Stimulated activated CD8-positive, alpha-beta memory T cell treated with anti-CD3 and anti-CD28 coated beads, Interleukin-2, amount 100 ng/mL, for 48 hours (primary cell): ENCODE results near the gene FOXN3.
"Not testable (repeated sequence)": the region's sequence is repeated elsewhere in the genome, so short reads cannot be mapped to it uniquely, and the experiment has no call there.

Source experiments
- DNase-seq, 2 donors: peaks; one replicate each; pipeline ENCODE4 v3.0.0-alpha.2; 2020; ENCODE audit warnings: low read depth in 2 of 2

The FOXN3 gene

DNA sequence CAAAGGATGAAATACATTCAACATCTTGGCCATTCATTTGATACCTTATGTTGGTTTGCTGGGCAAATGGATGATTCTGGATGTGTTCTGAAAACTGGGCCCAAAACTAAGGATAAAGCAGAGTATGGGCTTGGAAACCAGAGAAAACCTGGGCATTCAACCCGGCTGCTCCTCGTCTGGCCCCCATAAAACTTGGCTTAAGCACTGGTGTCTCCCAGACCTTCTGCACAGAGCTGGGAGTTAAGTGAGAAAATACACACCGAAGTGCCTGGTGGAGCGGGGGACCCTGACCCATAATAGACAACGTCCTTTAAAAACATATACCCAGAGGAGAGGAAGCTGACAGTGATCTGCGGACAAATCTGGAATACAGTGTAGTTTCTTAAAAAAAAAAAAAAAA is 112.5 kb downstream of the FOXN3 start:
- no peak for DNase-seq

DNA sequence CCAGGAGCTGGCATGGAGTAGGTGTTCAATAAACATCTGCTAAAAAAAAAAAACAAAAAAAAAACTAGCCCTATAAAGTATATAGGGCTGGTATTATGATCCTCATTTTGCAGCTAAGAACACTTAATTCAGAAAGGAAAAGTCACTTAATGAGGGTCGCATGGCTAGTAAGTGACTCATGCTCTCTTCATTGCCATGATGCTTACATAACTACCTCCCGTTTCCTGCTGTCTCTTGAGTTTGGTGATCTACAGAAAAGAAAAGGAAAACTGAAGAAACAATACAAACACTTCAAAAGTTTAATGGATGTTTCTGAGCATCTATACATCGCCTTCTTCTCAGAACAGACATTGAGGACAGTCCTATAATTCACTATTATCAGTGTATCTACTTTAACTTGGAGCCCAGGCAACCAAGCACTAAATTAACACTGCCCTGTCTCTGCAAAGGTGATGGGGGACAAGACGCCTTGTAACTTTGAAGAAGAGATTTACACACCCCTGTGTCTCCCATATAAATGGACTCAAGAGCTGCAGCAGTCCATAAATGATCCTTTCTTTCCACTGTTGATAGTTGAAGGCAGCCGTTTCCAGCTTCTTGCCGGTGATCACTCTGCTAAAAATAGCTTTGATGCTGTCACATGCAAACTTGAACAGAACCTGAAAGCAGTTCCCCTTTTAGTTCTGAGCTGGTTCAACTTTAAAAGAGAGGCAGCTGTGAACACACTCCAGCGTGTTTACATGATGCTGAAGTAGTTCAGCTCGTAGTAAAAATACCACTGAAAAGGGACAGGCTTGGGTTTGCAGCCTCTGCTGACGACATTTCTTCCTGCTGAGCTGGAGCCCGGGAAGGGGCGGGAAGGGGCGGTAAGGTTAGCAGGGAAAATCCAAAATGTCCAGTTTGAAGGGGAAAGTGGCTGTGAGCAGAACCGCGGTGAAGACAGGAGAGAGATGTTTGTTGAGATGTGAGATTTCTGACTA is 113.3 kb downstream of the FOXN3 start:
- DNase-seq: no peak

DNA sequence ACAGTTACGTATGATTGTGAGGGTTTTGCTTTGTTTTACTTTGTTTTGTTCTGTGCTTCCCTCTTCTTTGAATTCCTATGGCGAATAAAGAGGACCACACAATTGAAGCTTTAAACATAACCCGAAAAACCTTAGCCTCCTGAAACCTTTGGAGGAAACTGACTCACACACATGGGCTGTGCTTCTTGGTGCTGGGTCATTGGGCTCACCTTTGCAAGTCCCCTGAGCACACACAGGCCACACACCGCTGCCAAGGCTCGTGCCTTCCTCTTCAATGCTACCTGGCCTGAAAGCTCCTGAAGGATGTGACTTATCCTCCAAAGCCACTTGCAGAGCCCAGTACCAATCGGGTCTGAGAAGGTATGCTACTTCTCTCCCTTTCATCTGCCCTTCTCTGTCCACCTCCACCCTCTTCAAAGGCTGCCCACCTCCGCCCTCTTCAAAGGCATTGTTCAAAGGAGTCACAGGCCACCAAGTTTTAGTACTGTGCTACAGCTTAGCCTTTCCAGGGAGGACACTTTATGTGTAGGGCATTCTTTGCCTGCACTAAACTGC is 114.6 kb downstream of the FOXN3 start:
- no peak for DNase-seq

DNA sequence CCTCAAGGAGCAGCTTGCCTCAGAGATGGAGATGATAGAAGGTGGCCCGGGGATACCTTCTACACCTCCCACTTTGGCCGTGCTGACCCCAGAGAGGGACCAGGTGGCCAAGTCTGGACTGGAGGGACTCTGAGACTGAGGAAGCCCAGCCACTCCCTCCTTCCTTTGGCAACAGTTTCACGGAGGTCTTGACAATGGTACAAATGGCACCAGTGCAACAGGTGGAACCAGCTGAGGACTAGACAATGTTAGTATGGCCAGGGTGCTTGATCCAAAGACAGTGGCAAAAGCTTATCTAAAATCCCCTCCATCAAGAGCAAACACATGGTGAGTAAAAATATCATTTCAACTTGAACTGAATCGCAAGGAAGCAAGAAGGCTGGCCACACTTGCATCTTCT is 117.4 kb downstream of the FOXN3 start:
- DNase-seq: no peak

DNA sequence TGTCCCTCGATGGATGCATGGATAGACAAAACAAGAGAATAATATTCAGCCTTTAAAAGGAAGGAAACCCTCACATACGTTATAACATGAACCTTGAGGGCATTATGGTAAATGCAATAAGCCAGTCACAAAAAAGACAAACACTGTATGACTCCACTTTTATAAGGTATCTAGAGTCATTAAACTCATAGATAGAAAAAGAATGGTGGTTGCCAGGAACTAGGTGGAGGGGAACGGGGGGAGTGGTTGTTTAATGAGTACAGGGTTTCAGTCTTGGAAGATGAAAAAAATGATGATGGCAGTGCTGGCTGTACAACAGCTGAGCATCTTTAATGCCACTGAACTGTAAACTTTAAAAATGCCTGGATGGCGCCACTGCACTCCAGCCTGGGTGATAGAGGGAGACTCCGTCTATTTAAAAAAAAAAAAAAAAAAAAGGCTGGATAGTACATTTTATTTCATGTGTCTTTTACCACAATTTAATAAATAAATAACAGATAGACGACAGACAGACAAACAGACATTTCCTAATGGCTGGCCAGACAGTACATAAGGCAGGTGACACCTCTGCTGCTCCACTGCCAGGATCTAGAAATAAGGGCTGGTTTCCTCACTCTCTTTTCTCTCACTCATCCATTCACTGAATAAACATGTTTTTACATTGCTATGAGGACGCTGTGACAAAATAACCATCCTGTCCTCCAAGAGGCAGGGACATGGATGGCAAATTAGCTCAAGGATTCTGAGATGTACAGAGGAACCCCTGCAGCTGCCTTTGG is 118.8 kb downstream of the FOXN3 start:
- no peak for DNase-seq

DNA sequence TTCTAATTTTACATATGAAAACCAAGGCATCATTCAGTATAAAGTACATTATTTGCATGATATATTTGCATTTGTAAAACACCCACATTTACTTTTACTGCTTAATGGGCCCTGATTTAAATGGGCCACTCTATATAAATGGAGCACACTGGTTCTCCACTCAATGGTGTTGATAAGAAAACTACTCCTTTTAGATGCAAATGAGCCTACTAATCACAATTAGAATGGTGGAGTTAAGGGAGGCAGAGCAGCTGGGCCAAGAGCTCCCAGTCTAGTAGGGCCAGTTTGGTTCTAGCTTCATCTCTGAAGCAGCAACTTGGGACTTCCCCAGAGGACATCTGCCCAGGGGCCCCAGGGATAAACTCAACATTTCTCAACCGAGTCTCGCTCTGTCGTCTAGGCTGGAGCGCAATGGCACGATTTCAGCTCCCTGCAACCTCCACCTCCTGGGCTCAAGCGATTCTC is 120.7 kb downstream of the FOXN3 start:
- DNase-seq: no peak

DNA sequence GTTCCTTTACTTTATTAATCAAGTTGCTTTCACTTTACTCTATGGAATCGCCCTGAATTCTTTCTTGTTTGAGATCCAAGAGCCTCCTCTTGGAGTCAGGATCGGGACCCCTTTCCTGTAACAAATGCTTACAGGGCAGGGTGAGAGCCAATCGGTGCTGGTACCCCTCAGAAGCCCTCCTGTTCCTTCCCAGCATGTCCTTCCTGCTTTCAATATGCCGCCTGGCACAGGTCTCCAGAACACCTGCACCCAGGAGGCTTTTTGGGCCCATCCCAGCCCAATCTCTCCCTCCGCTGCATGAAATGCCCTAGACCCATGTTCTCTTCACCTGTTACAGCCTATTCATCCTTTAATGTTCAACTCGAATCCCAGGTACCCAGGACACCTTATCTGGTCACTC is 122.2 kb downstream of the FOXN3 start:
- no peak for DNase-seq

DNA sequence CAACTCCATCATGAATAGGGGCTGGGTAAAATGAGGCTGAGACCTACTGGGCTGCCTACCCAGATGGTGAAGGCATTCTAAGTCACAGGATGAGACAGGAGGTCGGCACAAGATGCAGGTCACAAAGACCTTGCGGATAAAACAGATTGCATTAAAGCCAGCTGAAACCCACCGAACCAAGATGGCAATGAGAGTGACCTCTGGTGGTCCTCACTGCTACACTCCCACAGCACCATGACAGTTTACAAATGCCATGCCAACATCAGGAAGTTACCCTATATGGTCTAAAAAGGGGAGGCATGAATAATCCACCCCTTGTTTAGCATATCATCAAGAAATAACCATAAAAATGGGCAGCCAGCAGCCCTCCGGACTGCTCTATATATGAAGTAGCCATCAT is 122.6 kb downstream of the FOXN3 start:
- not testable (repeated sequence) for DNase-seq

DNA sequence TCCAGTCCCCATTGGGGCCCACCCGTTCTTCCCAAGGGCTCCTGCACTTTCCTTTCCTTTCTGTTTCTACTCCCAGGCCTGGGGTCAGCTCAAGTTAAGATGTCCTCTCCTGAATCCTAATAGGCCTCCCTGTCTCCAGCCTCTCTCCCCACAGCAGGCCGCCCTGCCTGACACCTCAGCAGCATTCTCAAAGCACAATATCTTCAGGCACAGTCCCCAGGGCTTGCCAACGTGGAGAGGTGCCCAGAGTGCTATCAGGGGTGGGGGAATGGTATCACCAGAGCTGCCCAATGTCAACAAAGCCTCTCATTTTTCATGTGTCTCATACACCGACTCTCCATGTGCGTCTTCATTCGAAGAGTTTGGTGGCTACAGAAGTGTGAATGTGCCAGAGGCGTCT is 123.0 kb downstream of the FOXN3 start:
- DNase-seq: no peak

DNA sequence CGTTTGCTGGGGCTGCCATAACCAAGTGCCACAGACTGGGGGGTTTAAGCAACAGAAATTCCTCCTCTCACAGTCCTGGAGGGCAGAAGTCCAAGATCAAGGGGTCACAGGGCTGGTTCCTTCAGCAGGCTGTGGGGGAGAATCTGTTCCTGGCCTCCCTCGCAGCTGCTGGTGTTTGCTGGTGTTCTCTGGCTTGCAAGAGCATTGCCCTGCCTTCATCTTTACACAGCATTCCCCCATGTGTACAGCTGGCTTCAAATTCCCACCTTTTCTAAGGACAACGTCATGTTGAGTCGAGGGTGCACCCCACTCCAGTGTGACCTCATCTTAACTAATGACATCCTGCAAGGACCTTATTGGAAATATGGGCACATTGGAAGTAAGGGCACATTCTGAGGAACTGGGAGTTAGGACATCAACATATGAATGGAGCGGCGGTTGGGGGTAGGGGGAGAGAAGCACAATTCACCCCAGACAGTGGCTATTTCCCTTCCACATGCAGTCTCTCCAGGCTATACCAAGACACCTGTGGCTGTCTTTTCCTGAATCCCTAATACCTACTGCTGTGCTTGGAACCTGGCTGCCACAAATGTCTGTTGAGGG is 123.6 kb downstream of the FOXN3 start:
- no peak for DNase-seq

DNA sequence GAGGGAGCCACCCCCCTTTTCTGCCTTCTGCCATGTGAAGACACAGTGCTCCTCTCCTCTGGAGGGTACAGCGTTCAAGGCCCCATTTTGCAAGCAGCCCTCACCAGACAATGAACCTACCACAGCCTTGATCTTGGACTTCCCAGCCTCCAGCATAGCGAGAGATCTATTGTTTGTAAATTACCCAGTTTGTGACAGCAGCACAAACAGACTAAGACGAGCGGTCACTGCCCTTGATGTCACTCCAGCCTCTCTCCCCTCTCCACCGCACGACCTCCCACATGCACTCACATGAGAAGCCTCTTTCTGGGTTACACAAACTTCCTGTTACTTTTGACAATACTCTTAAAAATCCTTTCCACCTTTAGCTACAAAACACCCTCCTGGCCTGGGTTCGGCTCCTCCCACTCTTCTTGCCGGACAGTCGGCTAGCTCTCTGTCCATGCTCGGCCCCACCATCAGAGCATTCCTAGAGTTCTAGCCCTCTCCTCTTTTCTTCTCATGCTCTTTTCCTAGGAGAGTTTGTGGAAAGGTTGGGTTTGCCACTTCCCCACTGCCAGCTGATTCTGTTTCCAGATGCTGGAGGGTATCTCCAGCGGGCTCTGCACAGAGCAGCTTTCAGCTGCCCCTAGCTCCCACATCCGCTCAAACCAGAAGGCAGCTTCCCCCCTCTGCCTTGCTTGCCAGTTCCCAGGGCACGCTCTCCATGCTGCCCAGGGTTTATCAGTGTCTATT is 124.3 kb downstream of the FOXN3 start:
- no peak for DNase-seq

DNA sequence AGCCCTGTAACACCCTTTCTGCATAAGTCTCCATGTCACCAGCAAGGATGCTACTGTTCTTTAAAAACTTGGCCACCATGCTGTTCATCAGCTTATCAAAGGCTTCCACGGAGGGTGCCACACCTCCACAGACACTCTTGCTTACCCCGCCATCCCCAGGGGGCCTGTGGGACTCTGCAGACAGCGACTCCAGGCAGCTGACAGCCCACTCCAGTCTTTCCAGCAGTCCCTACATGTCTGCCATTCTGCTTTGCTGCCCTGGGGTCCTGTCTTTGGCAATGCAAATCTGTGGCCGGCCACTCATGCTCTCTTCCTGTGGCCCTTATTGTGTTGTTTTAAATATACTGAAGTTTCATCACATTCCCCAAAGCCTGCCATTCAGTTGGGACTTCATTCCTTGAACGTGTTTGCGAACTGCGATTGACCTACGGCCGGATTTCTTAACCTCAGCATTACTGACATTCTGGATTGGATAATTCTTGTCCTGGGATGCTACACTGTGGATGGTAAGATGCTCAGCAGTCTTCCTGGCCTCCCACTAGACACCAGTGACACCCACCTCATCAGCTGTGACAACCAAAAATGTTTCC is 125.6 kb downstream of the FOXN3 start:
- DNase-seq: no peak

DNA sequence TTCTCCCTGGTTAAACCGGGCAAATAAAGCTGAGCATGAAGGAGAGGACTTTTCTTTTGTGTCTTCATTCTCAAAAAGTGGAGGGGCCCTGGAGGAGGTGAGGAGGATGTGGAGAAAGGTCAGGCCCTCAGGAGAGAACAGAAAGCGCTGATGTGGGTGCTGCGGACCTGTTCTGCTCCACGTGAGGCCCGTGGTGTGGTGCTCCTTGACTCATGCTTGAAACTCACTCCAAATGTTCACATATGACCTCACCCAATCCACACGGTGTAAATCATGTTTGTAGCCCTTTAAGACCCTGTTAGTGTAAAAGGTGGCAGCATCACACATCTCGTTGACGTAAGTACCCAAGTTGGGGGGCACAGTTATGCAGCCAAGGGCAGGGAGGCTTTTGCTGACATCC is 126.2 kb downstream of the FOXN3 start:
- no peak for DNase-seq

DNA sequence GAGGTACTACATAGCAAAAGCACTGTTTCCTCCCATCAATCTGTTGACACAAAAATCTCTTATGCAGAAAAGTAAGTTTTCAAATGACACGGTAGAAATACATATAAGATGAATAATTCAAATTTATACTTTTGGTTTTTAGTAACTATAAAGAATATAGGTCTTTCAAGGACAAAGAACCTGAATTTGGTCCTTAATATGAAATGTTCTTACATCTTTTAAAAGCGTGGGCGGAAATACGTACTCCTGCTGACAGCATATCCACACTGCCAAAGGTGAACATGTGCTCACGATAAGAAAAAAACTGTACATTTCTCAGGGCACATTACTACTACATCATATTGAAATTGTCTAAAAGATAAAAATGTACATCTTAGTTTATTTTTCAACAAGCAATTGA is 127.6 kb downstream of the FOXN3 start:
- no peak for DNase-seq

DNA sequence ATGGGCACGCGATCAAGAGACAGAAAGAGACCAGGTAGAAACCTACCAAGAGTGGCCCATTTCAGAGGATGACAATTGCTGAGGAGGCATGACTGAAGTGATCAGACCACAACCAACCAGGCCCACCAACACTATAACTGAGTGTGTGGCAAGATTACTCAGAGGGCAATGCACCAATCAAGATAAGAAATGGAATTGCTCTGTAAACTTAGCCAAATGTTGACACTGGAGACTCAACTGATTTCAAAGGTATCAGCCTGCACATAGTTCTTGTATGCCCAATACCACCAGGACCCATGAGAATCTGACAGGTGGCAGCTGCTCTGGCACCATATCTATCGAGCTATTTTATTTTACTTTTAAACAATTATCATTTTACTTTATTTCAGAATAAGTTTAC is 128.9 kb downstream of the FOXN3 start:
- DNase-seq: no peak

DNA sequence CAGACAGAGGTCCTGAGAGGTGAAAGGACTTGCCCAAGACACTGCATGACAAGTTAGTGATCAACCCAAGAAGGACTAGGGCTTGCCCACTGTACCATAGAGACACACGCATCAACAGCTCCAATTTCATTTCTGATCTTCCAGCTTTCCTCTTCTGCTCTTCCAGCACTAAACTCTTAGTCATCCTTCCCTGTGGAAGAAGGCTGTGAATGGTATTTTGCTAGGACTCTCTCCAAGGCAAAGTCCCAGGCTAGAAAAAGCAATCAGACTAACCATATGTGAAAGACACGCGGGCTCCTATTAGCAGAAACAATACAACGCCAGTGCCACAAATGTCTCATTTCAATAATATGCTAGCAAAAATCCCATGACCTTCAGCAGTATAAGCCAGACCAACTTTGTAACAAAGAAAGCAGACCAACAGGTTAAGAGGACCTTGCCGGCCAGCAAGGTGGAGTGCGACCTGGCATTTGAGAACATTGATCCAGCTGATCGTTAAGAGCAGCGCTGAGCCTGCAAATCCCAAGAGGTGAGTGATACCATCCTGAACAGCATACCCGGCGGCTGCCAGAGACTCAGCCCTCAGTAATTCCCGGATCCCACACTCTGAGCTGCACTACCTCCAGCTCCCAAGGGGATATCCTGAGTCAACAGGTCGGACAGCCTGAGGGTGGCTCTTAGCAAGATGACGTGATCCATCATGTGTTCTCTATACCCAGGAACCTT is 132.5 kb downstream of the FOXN3 start:
- no peak for DNase-seq

DNA sequence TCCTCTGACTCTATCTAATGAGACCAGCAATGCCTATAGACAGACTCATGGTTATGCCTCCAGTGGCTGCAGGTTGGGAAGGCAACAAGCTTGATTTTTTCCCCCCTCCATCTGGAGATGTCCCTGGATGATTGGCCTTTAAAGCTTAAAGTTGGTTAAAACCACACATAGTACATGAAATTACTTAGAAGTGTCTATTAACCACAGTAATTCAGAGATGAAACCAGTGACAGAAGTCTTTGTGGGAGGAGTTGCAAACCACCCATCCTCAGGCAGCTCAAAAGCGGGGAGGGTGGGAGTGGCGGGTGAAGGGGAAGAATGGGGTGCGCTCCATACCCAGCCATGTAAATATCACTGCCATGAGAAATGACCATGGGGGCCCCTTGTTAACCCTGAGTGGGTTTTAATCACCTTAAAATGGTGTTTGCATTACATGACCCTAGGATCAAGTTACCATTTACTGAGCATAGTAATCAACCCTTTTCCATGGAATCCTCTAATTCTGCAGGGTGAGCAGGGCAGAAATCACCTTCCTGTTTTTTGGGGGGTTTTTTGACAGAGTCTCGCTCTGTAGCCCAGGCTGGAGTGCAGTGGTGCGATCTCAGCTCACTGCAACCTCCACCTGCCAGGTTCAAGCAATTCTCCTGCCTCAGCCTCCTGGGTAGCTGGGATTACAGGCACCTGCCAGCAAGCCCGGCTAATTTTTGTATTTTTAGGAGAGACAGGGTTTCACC is 133.5 kb downstream of the FOXN3 start:
- peak; percentile 43 to 49 for DNase-seq

DNA sequence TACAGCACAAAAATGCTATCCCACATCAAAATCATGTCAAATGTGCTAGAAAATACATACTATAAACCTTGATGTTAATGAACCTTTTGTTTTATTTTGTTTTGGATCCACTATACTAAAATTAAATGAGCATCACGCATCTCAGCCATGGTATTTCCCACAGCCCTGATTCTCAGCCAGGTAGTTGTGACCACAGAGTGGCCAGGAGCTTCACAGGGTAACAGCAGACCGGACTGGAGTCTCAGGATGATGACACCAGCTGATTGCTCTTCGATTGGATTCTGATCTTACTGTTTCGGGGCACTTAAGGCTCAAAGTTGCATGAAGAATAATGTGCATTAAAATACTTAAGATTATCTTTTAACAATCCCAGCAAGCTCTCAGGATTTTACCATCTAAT is 134.8 kb downstream of the FOXN3 start:
- no peak for DNase-seq

DNA sequence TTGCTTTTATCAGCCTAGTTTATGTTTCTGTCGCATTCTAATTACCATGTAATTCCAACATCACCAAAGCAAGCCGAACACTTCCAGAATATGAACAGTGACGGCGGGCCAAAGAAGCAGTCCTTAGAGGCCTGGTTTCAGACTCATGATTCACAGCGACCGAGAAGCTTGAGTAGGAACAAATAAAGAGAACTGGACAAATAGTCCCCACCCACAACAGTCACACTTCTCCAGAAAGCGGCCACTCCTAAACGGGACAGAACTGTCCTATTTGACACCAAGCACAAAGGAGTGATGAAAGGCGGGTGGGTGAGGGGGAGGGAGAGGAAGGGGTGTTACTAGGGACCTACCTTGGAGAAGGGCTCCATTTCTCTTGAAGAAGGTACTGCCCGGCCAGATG is 136.4 kb downstream of the FOXN3 start:
- DNase-seq: no peak
